Measurements from ENCODE around the gene ABCC1. TPM values are rescaled to one million over a fixed set of nuclear protein-coding genes. Genes with fewer than 3 reads are reported as not detected.

ABCC1 gene
- polyA plus RNA-seq, 3 donors: 1.4 to 23.6 (median 3.0) TPM

DNA sequence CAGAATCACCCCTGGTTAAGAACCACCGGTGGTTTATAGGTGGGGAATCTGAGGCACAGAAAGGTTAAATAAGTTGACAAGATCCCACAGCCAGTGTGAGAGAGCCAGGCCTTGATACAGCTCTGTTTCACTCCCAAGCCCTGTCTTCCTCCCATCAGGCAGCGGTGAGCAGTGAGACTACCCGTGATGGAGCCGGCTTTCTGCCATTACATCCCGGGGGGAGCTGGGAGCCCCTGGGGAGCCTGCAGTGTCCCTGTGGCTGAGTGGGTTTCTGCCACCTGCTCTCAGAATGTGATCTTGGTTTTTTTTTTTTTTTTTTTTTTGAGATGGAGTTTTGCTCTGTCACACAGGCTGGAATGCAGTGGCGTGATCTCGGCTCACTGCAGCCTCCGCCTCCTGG lies 66.4 kb downstream of the ABCC1 start:
- Mint-ChIP-seq H3K27ac (no peak overlapping the region), H3K4me1 (peaks cover 4% of the 10 kb centered on the region), H3K4me3 (no peak overlapping the region), H3K36me3 (peaks cover 81 to 96% of the 10 kb centered on the region in 2 donors), H3K9me3 (no peaks in the 10 kb centered on the region), H3K27me3 (ENCODE audit: low read depth in 3 of 3) (peaks cover 0 to 2% (median 0%) of the 10 kb centered on the region in 3 donors)
- no peaks in the 10 kb centered on the region for H3K79me2 ChIP-seq (ENCODE audit: insufficient read depth, low read length)
- no peak overlapping the region for H3K4me3 ChIP-seq (replicated peaks in 1 of 3; ENCODE audit: low read depth in 2 of 3, low read length in 3 of 3)
- TF ChIP-seq, protein P1, sequence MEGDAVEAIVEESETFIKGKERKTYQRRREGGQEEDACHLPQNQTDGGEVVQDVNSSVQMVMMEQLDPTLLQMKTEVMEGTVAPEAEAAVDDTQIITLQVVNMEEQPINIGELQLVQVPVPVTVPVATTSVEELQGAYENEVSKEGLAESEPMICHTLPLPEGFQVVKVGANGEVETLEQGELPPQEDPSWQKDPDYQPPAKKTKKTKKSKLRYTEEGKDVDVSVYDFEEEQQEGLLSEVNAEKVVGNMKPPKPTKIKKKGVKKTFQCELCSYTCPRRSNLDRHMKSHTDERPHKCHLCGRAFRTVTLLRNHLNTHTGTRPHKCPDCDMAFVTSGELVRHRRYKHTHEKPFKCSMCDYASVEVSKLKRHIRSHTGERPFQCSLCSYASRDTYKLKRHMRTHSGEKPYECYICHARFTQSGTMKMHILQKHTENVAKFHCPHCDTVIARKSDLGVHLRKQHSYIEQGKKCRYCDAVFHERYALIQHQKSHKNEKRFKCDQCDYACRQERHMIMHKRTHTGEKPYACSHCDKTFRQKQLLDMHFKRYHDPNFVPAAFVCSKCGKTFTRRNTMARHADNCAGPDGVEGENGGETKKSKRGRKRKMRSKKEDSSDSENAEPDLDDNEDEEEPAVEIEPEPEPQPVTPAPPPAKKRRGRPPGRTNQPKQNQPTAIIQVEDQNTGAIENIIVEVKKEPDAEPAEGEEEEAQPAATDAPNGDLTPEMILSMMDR (IDR thresholded peaks at IDR 0.05): no peak
- 100% methylated on average over 1 of the region's 8 CpGs for WGBS (ENCODE audit: insufficient coverage)
- H2AFZ ChIP-seq (ENCODE audit: insufficient read depth, low read depth, low read length, poor library complexity, severe bottlenecking): no peak overlapping the region
- DNase-seq: no peak
- H3K27ac ChIP-seq (ENCODE audit: low read depth in 1 of 2, low read length in 2 of 2): no peak overlapping the region
- peaks cover 8% of the 10 kb centered on the region for H4K20me1 ChIP-seq (ENCODE audit: insufficient read depth, low read length)
- intact Hi-C loops (cut with micrococcal nuclease): no loop called here
- H3K36me3 ChIP-seq (replicated peaks in 1 of 2; ENCODE audit: control insufficient read depth in 1 of 2, insufficient read depth in 2 of 2, low read length in 2 of 2): peaks cover 53 to 96% of the 10 kb centered on the region in 2 donors
- H3K9ac ChIP-seq (ENCODE audit: insufficient read depth, low read length, poor library complexity, severe bottlenecking): no peak overlapping the region
- H3K4me2 ChIP-seq (replicated peaks; ENCODE audit: extremely low read depth, low read length, poor library complexity, severe bottlenecking): no peak overlapping the region
- H3K4me1 ChIP-seq (ENCODE audit: control insufficient read depth in 1 of 2, insufficient read depth in 2 of 2, low read length in 2 of 2): no peaks in the 10 kb centered on the region
- no peaks in the 10 kb centered on the region for H3K27me3 ChIP-seq (ENCODE audit: control insufficient read depth in 2 of 2, insufficient read depth in 2 of 2, low read length in 2 of 2)
- H3K9me3 ChIP-seq (replicated peaks in 1 of 2; ENCODE audit: control insufficient read depth in 1 of 2, insufficient read depth in 1 of 2, low read length in 2 of 2): no peaks in the 10 kb centered on the region

DNA sequence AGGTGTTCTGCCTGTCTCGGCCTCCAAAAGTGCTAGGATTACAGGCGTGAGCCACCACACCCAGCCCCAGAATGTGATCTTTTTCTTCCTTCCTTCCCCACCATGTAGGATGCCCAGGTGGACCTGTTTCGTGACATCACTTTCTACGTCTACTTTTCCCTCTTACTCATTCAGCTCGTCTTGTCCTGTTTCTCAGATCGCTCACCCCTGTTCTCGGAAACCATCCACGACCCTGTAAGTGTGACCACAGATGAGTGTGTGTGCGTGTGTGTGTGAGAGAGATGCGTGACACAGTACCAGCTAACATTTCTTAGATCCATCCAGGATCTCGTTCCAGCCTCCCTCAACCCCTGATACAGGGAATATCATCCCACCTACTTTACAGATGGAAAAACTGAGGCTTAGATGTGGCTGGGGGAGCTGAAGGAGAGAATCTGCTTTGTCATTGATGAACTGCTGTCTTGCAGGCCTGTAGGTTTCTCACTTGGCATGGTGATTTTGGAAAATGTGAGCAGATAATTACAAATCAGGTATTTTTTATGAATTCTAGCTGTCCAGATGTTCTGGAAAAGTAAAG lies 67.1 kb downstream of the ABCC1 start:
- no peak overlapping the region for H3K27ac ChIP-seq (ENCODE audit: low read depth in 1 of 2, low read length in 2 of 2)
- H3K4me1 ChIP-seq (ENCODE audit: control insufficient read depth in 1 of 2, insufficient read depth in 2 of 2, low read length in 2 of 2): no peaks in the 10 kb centered on the region
- no peak overlapping the region for H2AFZ ChIP-seq (ENCODE audit: insufficient read depth, low read depth, low read length, poor library complexity, severe bottlenecking)
- Mint-ChIP-seq H3K36me3 (peaks cover 83 to 95% of the 10 kb centered on the region in 2 donors), H3K9me3 (no peaks in the 10 kb centered on the region), H3K4me1 (peaks cover 9% of the 10 kb centered on the region), H3K4me3 (no peak overlapping the region), H3K27ac (peak overlapping the region in 1 of 7 donors; percentile 5), H3K27me3 (ENCODE audit: low read depth in 3 of 3) (peaks cover 0 to 2% (median 0%) of the 10 kb centered on the region in 3 donors)
- H3K4me2 ChIP-seq (replicated peaks; ENCODE audit: extremely low read depth, low read length, poor library complexity, severe bottlenecking): no peak overlapping the region
- DNase-seq: no peak
- H3K9ac ChIP-seq (ENCODE audit: insufficient read depth, low read length, poor library complexity, severe bottlenecking): no peak overlapping the region
- intact Hi-C loops (cut with micrococcal nuclease): no loop called here
- TF ChIP-seq, protein P1 (IDR thresholded peaks at IDR 0.05): no peak
- H4K20me1 ChIP-seq (ENCODE audit: insufficient read depth, low read length): peaks cover 12% of the 10 kb centered on the region
- H3K36me3 ChIP-seq (replicated peaks in 1 of 2; ENCODE audit: control insufficient read depth in 1 of 2, insufficient read depth in 2 of 2, low read length in 2 of 2): peaks cover 51 to 98% of the 10 kb centered on the region in 2 donors
- H3K4me3 ChIP-seq (replicated peaks in 1 of 3; ENCODE audit: low read depth in 2 of 3, low read length in 3 of 3): no peak overlapping the region
- H3K79me2 ChIP-seq (ENCODE audit: insufficient read depth, low read length): no peaks in the 10 kb centered on the region
- 96% methylated on average over 3 of the region's 11 CpGs for WGBS (ENCODE audit: insufficient coverage)
- H3K27me3 ChIP-seq (ENCODE audit: control insufficient read depth in 2 of 2, insufficient read depth in 2 of 2, low read length in 2 of 2): no peaks in the 10 kb centered on the region
- H3K9me3 ChIP-seq (replicated peaks in 1 of 2; ENCODE audit: control insufficient read depth in 1 of 2, insufficient read depth in 1 of 2, low read length in 2 of 2): no peaks in the 10 kb centered on the region
